ENCODE results near the gene GRN. TPM values are rescaled to one million over a fixed set of nuclear protein-coding genes. Genes with fewer than 3 reads are reported as not detected.

GRN gene
- total RNA-seq, 1 experiment from 2014 or later, result 206 TPM

DNA sequence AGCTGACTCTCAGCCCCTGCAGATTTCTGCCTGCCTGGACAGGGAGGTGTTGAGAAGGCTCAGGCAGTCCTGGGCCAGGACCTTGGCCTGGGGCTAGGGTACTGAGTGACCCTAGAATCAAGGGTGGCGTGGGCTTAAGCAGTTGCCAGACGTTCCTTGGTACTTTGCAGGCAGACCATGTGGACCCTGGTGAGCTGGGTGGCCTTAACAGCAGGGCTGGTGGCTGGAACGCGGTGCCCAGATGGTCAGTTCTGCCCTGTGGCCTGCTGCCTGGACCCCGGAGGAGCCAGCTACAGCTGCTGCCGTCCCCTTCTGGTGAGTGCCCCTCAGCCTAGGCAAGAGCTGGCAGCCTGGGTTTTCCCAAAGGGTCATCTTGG lies 3.9 kb downstream of the GRN start:
- no TSS peak for BruUV-seq (replicated peaks)
- intact Hi-C loops (cut with micrococcal nuclease), result no loop called here
- POLR2A ChIA-PET, result no interaction called here

More for the DNA sequence above, 3.9 kb downstream of the GRN start:
- no peaks in the 10 kb centered on the region for H3K9me3 ChIP-seq (ENCODE audit: control insufficient read depth in 1 of 2, insufficient read depth in 1 of 2, low read depth in 1 of 2, low read length in 2 of 2)
- DNase-seq (ENCODE audit: low read depth, low spot score), result no peak
- H3K4me1 ChIP-seq (ENCODE audit: control insufficient read depth in 1 of 2, insufficient read depth in 2 of 2, low read length in 2 of 2), result peaks cover 4 to 18% of the 10 kb centered on the region in 2 experiments; a peak in 3 of 4 replicates
- H3K79me2 ChIP-seq (ENCODE audit: insufficient read depth, low read length), result no peaks in the 10 kb centered on the region
- RAD21 ChIA-PET (ENCODE audit: low non-redundant PET in 1 of 2, low total read pairs in 2 of 2, uncharacterized antibody in 2 of 2, unreplicated experiment in 2 of 2), result no interaction called here
- ATAC-seq, result no peak
- no peak for TF ChIP-seq POLR2A (IDR thresholded peaks at IDR 0.05; ENCODE audit: borderline replicate concordance, extremely low read depth, insufficient read depth, insufficient read length)
- TF ChIP-seq, protein P1, sequence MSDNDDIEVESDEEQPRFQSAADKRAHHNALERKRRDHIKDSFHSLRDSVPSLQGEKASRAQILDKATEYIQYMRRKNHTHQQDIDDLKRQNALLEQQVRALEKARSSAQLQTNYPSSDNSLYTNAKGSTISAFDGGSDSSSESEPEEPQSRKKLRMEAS (IDR thresholded peaks at IDR 0.05), result no peak
- TF ChIP-seq JUND (IDR thresholded peaks at IDR 0.05), result no peak
- TF ChIP-seq, protein P2, sequence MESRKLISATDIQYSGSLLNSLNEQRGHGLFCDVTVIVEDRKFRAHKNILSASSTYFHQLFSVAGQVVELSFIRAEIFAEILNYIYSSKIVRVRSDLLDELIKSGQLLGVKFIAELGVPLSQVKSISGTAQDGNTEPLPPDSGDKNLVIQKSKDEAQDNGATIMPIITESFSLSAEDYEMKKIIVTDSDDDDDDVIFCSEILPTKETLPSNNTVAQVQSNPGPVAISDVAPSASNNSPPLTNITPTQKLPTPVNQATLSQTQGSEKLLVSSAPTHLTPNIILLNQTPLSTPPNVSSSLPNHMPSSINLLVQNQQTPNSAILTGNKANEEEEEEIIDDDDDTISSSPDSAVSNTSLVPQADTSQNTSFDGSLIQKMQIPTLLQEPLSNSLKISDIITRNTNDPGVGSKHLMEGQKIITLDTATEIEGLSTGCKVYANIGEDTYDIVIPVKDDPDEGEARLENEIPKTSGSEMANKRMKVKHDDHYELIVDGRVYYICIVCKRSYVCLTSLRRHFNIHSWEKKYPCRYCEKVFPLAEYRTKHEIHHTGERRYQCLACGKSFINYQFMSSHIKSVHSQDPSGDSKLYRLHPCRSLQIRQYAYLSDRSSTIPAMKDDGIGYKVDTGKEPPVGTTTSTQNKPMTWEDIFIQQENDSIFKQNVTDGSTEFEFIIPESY (IDR thresholded peaks at IDR 0.05; ENCODE audit: extremely low read depth, insufficient replicate concordance, low read length), result no peak
- TF ChIP-seq CEBPB (IDR thresholded peaks at IDR 0.05; ENCODE audit: low read depth), result no peak
- TF ChIP-seq EZH2phosphoT487 (IDR thresholded peaks at IDR 0.05; ENCODE audit: borderline replicate concordance), result no peak
- TF ChIP-seq EGR1 (IDR thresholded peaks at IDR 0.05; ENCODE audit: low read depth), result no peak
- no peak for TF ChIP-seq RAD21 (IDR thresholded peaks at IDR 0.05; ENCODE audit: low read depth)
- no peak for TF ChIP-seq YY1 (IDR thresholded peaks at IDR 0.05; ENCODE audit: extremely low read depth, insufficient replicate concordance, low read depth, low read length)
- no peaks in the 10 kb centered on the region for H4K20me1 ChIP-seq (ENCODE audit: insufficient read depth)
- no peak overlapping the region for H3K9ac ChIP-seq (ENCODE audit: low read length)
- H3K9me2 ChIP-seq (ENCODE audit: insufficient read depth), result no peaks in the 10 kb centered on the region
- H3K36me3 ChIP-seq (ENCODE audit: control insufficient read depth in 1 of 2, insufficient read depth in 2 of 2, low read length in 2 of 2), result peaks cover 0 to 4% of the 10 kb centered on the region in 2 experiments; a peak in 1 of 4 replicates
- CTCF ChIA-PET, result interaction anchor here (1.6 to 2.3 kb wide), 2 partner anchors 139 to 145 kb away, joined by 4 to 13 read pairs; no protein-coding TSS in a partner anchor
- H2AFZ ChIP-seq (ENCODE audit: low read depth, low read length, poor library complexity, severe bottlenecking), result no peak overlapping the region
- H3K4me2 ChIP-seq (ENCODE audit: low read length), result no peak overlapping the region
- H3K27me3 ChIP-seq (ENCODE audit: insufficient read depth, low read length), result no peaks in the 10 kb centered on the region
- H3K27ac ChIP-seq (ENCODE audit: low read depth, low read length), result no peak overlapping the region
- H3K4me3 ChIP-seq (replicated peaks in 1 of 2; ENCODE audit: low read depth in 1 of 2, low read length in 2 of 2), result no peak overlapping the region

Measured in HCT116 (cell line).